Measurements from ENCODE around the gene RBBP8NL. TPM values are rescaled to one million over a fixed set of nuclear protein-coding genes. Genes with fewer than 3 reads are reported as not detected.
A peak's percentile ranks its signal among the peaks of the same experiment; 100 is the strongest.

The RBBP8NL gene
- polyA plus RNA-seq, 3 donors = not detected

DNA sequence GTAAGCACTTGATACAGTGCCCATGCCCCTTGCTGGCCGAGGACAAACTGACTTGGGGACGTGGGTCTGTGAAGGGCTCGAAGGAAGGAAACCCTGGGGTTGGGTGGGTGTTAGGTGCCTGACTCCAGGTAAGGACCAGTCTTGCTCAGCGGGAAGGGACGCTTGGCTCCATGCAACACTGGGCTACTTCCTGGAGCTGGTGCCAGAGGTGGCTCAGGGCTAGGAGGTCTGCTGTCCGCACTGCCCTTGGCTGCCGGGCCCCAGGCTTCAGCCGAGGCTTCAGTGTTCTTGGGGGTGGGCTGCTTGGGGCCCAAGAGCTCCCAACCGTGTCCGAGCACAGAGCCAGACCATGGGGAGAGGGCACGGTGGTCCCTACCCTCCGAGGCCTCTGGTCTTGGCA, 43.1 kb upstream of the RBBP8NL start:
- Histone ChIP-seq H3K27me3 (ENCODE audit: control insufficient read depth in 2 of 2, insufficient read depth in 2 of 2, low read length in 2 of 2) (peaks cover 9 to 46% of the 10 kb centered on the region in 2 donors), H3K4me3 (replicated peaks in 1 of 3; ENCODE audit: low read depth in 2 of 3, low read length in 3 of 3) (no peak overlapping the region), H3K36me3 (replicated peaks in 1 of 2; ENCODE audit: control insufficient read depth in 1 of 2, insufficient read depth in 2 of 2, low read length in 2 of 2) (no peaks in the 10 kb centered on the region), H3K4me1 (ENCODE audit: control insufficient read depth in 1 of 2, insufficient read depth in 2 of 2, low read length in 2 of 2) (no peaks in the 10 kb centered on the region), H2AFZ (ENCODE audit: insufficient read depth, low read depth, low read length, poor library complexity, severe bottlenecking) (no peak overlapping the region), H4K20me1 (ENCODE audit: insufficient read depth, low read length) (no peaks in the 10 kb centered on the region), H3K4me2 (replicated peaks; ENCODE audit: extremely low read depth, low read length, poor library complexity, severe bottlenecking) (no peak overlapping the region), H3K9ac (ENCODE audit: insufficient read depth, low read length, poor library complexity, severe bottlenecking) (no peak overlapping the region), H3K79me2 (ENCODE audit: insufficient read depth, low read length) (no peaks in the 10 kb centered on the region), H3K9me3 (replicated peaks in 1 of 2; ENCODE audit: control insufficient read depth in 1 of 2, insufficient read depth in 1 of 2, low read length in 2 of 2) (no peaks in the 10 kb centered on the region), H3K27ac (ENCODE audit: low read depth in 1 of 2, low read length in 2 of 2) (no peak overlapping the region)
- Mint-ChIP-seq H3K9me3 (peaks cover 0 to 3% (median 0%) of the 10 kb centered on the region in 7 donors), H3K36me3 (no peaks in the 10 kb centered on the region), H3K4me1 (no peaks in the 10 kb centered on the region), H3K4me3 (no peak overlapping the region), H3K27me3 (ENCODE audit: low read depth in 3 of 3) (peaks cover 36 to 56% (median 39%) of the 10 kb centered on the region in 3 donors), H3K27ac (peak overlapping the region in 1 of 7 donors; percentile 7)
- WGBS (ENCODE audit: insufficient coverage) = 85% methylated on average over 12 of the region's 12 CpGs
- no peak for DNase-seq
- intact Hi-C loops (cut with micrococcal nuclease) = no loop called here
- TF ChIP-seq, protein P1, sequence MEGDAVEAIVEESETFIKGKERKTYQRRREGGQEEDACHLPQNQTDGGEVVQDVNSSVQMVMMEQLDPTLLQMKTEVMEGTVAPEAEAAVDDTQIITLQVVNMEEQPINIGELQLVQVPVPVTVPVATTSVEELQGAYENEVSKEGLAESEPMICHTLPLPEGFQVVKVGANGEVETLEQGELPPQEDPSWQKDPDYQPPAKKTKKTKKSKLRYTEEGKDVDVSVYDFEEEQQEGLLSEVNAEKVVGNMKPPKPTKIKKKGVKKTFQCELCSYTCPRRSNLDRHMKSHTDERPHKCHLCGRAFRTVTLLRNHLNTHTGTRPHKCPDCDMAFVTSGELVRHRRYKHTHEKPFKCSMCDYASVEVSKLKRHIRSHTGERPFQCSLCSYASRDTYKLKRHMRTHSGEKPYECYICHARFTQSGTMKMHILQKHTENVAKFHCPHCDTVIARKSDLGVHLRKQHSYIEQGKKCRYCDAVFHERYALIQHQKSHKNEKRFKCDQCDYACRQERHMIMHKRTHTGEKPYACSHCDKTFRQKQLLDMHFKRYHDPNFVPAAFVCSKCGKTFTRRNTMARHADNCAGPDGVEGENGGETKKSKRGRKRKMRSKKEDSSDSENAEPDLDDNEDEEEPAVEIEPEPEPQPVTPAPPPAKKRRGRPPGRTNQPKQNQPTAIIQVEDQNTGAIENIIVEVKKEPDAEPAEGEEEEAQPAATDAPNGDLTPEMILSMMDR (IDR thresholded peaks at IDR 0.05) = no peak

DNA sequence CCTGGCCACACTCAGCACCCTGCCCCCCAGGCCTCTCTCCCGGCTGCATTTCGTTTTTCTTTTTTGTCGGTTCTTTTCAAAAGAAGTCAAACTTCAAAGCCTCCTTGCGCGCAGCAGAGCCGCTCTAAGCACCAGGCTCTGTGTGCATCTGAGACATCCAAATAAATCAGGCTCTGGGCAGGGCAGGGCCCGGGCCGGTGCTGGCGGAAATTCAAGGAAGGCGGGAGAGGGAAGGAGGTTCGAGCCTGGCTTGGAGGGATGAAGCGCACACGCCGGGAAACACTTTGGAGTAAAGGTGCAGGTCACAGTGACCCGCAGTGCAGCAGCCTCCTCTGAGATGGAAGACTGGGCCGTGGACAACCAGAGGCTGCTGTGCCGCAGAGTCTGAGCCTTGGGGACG, 42.7 kb upstream of the RBBP8NL start:
- TF ChIP-seq, protein P1 (IDR thresholded peaks at IDR 0.05) = no peak
- Histone ChIP-seq H3K27me3 (ENCODE audit: control insufficient read depth in 2 of 2, insufficient read depth in 2 of 2, low read length in 2 of 2) (peaks cover 9 to 46% of the 10 kb centered on the region in 2 donors), H2AFZ (ENCODE audit: insufficient read depth, low read depth, low read length, poor library complexity, severe bottlenecking) (no peak overlapping the region), H3K4me1 (ENCODE audit: control insufficient read depth in 1 of 2, insufficient read depth in 2 of 2, low read length in 2 of 2) (no peaks in the 10 kb centered on the region), H3K9me3 (replicated peaks in 1 of 2; ENCODE audit: control insufficient read depth in 1 of 2, insufficient read depth in 1 of 2, low read length in 2 of 2) (no peaks in the 10 kb centered on the region), H4K20me1 (ENCODE audit: insufficient read depth, low read length) (no peaks in the 10 kb centered on the region), H3K9ac (ENCODE audit: insufficient read depth, low read length, poor library complexity, severe bottlenecking) (no peak overlapping the region), H3K36me3 (replicated peaks in 1 of 2; ENCODE audit: control insufficient read depth in 1 of 2, insufficient read depth in 2 of 2, low read length in 2 of 2) (no peaks in the 10 kb centered on the region), H3K4me3 (replicated peaks in 1 of 3; ENCODE audit: low read depth in 2 of 3, low read length in 3 of 3) (no peak overlapping the region), H3K27ac (ENCODE audit: low read depth in 1 of 2, low read length in 2 of 2) (no peak overlapping the region), H3K4me2 (replicated peaks; ENCODE audit: extremely low read depth, low read length, poor library complexity, severe bottlenecking) (no peak overlapping the region), H3K79me2 (ENCODE audit: insufficient read depth, low read length) (no peaks in the 10 kb centered on the region)
- Mint-ChIP-seq H3K27me3 (ENCODE audit: low read depth in 3 of 3) (peaks cover 34 to 52% (median 39%) of the 10 kb centered on the region in 3 donors), H3K36me3 (no peaks in the 10 kb centered on the region), H3K4me3 (peak overlapping the region in 1 of 2 donors; percentile 59), H3K27ac (peak overlapping the region in 1 of 7 donors; percentile 7), H3K9me3 (peaks cover 0 to 3% (median 0%) of the 10 kb centered on the region in 7 donors), H3K4me1 (no peaks in the 10 kb centered on the region)
- intact Hi-C loops (cut with micrococcal nuclease) = no loop called here
- 54% methylated on average over 18 of the region's 18 CpGs for WGBS (ENCODE audit: insufficient coverage)
- DNase-seq = no peak
